ENCODE results near the gene BEND6. TPM values are rescaled to one million over a fixed set of nuclear protein-coding genes. Genes with fewer than 3 reads are reported as not detected.
A peak's percentile ranks its signal among the peaks of the same experiment; 100 is the strongest.

BEND6 gene
- polyA plus RNA-seq, 1 of the 3 experiments (the other 2 are of a cell fraction): 6.9 TPM

DNA sequence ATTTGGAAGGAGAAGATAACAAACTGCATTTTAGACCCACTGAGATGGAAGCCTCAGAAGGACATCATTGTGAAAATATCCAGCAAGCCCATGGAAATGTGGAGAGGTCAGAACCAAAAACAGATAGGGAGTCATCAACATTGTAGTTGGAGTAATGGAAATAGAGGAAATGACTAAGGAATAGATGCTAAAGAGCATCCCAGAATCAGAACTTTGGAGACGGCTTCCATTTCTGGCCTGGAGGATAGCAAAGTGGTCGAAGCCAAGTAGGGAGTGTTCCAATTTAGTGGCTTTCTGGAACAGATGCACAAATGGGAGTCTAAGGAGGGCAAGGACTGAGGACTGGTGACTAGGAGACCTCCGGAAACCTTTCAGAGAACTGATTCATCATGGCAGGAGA lies 3.6 kb downstream of the BEND6 start:
- no peaks in the 10 kb centered on the region for H4K20me1 ChIP-seq (ENCODE audit: insufficient read depth)
- ChIA-PET POLR2A (no interaction called here), CTCF (interaction anchor here (0.6 to 7.3 kb wide), 3 partner anchors 55 to 173 kb away, joined by 3 to 76 read pairs (median 3); no protein-coding TSS in a partner anchor)
- H3K4me1 ChIP-seq (ENCODE audit: control insufficient read depth in 1 of 2, insufficient read depth in 2 of 2, low read depth in 1 of 2, low read length in 1 of 2): peaks cover 6 to 47% of the 10 kb centered on the region in 2 experiments
- H3K27ac ChIP-seq (ENCODE audit: low read depth in 2 of 2, low read length in 1 of 2): peak overlapping the region; percentile 76 to 94; a peak in 3 of 4 replicates
- peaks cover 27% of the 10 kb centered on the region for H3K79me2 ChIP-seq (ENCODE audit: insufficient read depth)
- H3K36me3 ChIP-seq (replicated peaks in 1 of 2; ENCODE audit: control insufficient read depth in 1 of 2, insufficient read depth in 2 of 2, low read length in 1 of 2): no peaks in the 10 kb centered on the region
- H2AFZ ChIP-seq (ENCODE audit: low read depth): peak overlapping the region; percentile 21; the same call in 1 of the 2 replicates
- H3K9ac ChIP-seq: peak overlapping the region; percentile 39; the same call in 1 of the 2 replicates
- H3K27me3 ChIP-seq (ENCODE audit: insufficient read depth): no peaks in the 10 kb centered on the region
- H3K9me3 ChIP-seq: no peaks in the 10 kb centered on the region
- H3K9me2 ChIP-seq: no peaks in the 10 kb centered on the region
- peaks cover 45% of the 10 kb centered on the region for H3F3A ChIP-seq (replicated peaks; ENCODE audit: insufficient read depth)
- WGBS (ENCODE audit: low lambda C conversion rate): 39% methylated on average over 3 of the region's 3 CpGs
- DNase-seq: no peak
- H3K4me2 ChIP-seq: peak overlapping the region; percentile 77
- H3K4me3 ChIP-seq (ENCODE audit: low read depth in 2 of 2, low read length in 1 of 2): 0 out of 4 replicates have a peak overlapping the region, but pooled peaks of 1 of the 2 experiments have one; percentile 14
- TF ChIP-seq RCOR1 (IDR thresholded peaks at IDR 0.05; ENCODE audit: low read length) (no peak), JUND (IDR thresholded peaks at IDR 0.05) (no peak), SIN3A (IDR thresholded peaks at IDR 0.05; ENCODE audit: borderline replicate concordance, low read depth, low read length) (no peak), NFIC (IDR thresholded peaks at IDR 0.05; ENCODE audit: borderline replicate concordance) (no peak; the same call in 1 of the 2 replicates), FOXJ3 (CRISPR knock-in tag; IDR thresholded peaks at IDR 0.05) (no peak), EP300 (IDR thresholded peaks at IDR 0.05; ENCODE audit: borderline replicate concordance in 1 of 2, low read depth in 1 of 2, low read length in 1 of 2) (no peak), MXI1 (IDR thresholded peaks at IDR 0.05; ENCODE audit: low read depth, low read length) (no peak), RXRA (IDR thresholded peaks at IDR 0.05; ENCODE audit: borderline replicate concordance, low read depth) (no peak), RAD21 (IDR thresholded peaks at IDR 0.05; ENCODE audit: low read length) (no peak), TEAD4 (IDR thresholded peaks at IDR 0.05; ENCODE audit: borderline replicate concordance, insufficient read depth) (peak; percentile 17; the same call in 1 of the 2 replicates), FOXM1 (IDR thresholded peaks at IDR 0.05; ENCODE audit: low read depth) (no peak), GABPA (IDR thresholded peaks at IDR 0.05; ENCODE audit: low read depth) (no peak), RFX5 (IDR thresholded peaks at IDR 0.05; ENCODE audit: low read length) (no peak), YY1 (IDR thresholded peaks at IDR 0.05; ENCODE audit: low read depth) (no peak), GATA2 (CRISPR knock-in tag; IDR thresholded peaks at IDR 0.05) (no peak), POLR2AphosphoS5 (IDR thresholded peaks at IDR 0.05; ENCODE audit: low read depth, low read length) (peak; percentile 16; the same call in 1 of the 2 replicates), EZH2phosphoT487 (IDR thresholded peaks at IDR 0.05; ENCODE audit: borderline replicate concordance, low read depth) (no peak), NRF1 (IDR thresholded peaks at IDR 0.05; ENCODE audit: low read depth, low read length) (no peak), ELF1 (IDR thresholded peaks at IDR 0.05) (no peak)
- TF ChIP-seq, protein P1, sequence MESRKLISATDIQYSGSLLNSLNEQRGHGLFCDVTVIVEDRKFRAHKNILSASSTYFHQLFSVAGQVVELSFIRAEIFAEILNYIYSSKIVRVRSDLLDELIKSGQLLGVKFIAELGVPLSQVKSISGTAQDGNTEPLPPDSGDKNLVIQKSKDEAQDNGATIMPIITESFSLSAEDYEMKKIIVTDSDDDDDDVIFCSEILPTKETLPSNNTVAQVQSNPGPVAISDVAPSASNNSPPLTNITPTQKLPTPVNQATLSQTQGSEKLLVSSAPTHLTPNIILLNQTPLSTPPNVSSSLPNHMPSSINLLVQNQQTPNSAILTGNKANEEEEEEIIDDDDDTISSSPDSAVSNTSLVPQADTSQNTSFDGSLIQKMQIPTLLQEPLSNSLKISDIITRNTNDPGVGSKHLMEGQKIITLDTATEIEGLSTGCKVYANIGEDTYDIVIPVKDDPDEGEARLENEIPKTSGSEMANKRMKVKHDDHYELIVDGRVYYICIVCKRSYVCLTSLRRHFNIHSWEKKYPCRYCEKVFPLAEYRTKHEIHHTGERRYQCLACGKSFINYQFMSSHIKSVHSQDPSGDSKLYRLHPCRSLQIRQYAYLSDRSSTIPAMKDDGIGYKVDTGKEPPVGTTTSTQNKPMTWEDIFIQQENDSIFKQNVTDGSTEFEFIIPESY (IDR thresholded peaks at IDR 0.05; ENCODE audit: borderline replicate concordance, low read depth): no peak
- TF ChIP-seq, protein P2, sequence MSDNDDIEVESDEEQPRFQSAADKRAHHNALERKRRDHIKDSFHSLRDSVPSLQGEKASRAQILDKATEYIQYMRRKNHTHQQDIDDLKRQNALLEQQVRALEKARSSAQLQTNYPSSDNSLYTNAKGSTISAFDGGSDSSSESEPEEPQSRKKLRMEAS (IDR thresholded peaks at IDR 0.05; ENCODE audit: low read depth): peak; percentile 57; the same call in 1 of the 2 replicates
- TF ChIP-seq, protein P3, sequence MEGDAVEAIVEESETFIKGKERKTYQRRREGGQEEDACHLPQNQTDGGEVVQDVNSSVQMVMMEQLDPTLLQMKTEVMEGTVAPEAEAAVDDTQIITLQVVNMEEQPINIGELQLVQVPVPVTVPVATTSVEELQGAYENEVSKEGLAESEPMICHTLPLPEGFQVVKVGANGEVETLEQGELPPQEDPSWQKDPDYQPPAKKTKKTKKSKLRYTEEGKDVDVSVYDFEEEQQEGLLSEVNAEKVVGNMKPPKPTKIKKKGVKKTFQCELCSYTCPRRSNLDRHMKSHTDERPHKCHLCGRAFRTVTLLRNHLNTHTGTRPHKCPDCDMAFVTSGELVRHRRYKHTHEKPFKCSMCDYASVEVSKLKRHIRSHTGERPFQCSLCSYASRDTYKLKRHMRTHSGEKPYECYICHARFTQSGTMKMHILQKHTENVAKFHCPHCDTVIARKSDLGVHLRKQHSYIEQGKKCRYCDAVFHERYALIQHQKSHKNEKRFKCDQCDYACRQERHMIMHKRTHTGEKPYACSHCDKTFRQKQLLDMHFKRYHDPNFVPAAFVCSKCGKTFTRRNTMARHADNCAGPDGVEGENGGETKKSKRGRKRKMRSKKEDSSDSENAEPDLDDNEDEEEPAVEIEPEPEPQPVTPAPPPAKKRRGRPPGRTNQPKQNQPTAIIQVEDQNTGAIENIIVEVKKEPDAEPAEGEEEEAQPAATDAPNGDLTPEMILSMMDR (IDR thresholded peaks at IDR 0.05): no peak
- TF ChIP-seq, protein P4, sequence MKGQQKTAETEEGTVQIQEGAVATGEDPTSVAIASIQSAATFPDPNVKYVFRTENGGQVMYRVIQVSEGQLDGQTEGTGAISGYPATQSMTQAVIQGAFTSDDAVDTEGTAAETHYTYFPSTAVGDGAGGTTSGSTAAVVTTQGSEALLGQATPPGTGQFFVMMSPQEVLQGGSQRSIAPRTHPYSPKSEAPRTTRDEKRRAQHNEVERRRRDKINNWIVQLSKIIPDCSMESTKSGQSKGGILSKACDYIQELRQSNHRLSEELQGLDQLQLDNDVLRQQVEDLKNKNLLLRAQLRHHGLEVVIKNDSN (IDR thresholded peaks at IDR 0.05; ENCODE audit: borderline replicate concordance, low read depth): no peak
- TF ChIP-seq, protein P5, sequence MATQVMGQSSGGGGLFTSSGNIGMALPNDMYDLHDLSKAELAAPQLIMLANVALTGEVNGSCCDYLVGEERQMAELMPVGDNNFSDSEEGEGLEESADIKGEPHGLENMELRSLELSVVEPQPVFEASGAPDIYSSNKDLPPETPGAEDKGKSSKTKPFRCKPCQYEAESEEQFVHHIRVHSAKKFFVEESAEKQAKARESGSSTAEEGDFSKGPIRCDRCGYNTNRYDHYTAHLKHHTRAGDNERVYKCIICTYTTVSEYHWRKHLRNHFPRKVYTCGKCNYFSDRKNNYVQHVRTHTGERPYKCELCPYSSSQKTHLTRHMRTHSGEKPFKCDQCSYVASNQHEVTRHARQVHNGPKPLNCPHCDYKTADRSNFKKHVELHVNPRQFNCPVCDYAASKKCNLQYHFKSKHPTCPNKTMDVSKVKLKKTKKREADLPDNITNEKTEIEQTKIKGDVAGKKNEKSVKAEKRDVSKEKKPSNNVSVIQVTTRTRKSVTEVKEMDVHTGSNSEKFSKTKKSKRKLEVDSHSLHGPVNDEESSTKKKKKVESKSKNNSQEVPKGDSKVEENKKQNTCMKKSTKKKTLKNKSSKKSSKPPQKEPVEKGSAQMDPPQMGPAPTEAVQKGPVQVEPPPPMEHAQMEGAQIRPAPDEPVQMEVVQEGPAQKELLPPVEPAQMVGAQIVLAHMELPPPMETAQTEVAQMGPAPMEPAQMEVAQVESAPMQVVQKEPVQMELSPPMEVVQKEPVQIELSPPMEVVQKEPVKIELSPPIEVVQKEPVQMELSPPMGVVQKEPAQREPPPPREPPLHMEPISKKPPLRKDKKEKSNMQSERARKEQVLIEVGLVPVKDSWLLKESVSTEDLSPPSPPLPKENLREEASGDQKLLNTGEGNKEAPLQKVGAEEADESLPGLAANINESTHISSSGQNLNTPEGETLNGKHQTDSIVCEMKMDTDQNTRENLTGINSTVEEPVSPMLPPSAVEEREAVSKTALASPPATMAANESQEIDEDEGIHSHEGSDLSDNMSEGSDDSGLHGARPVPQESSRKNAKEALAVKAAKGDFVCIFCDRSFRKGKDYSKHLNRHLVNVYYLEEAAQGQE (IDR thresholded peaks at IDR 0.05; ENCODE audit: low read depth, low read length): no peak
- TF ChIP-seq, protein P6, sequence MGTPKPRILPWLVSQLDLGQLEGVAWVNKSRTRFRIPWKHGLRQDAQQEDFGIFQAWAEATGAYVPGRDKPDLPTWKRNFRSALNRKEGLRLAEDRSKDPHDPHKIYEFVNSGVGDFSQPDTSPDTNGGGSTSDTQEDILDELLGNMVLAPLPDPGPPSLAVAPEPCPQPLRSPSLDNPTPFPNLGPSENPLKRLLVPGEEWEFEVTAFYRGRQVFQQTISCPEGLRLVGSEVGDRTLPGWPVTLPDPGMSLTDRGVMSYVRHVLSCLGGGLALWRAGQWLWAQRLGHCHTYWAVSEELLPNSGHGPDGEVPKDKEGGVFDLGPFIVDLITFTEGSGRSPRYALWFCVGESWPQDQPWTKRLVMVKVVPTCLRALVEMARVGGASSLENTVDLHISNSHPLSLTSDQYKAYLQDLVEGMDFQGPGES (IDR thresholded peaks at IDR 0.05; ENCODE audit: low read depth, low read length): no peak
